Keratinocyte (primary cell): ENCODE data around the gene GPR22. TPM values are rescaled to one million over a fixed set of nuclear protein-coding genes. Genes with fewer than 3 reads are reported as not detected.

Experiments used
- DNase-seq: peaks from one replicate; pipeline ENCODE4 v3.0.0-alpha.2; 2011; ENCODE audit warnings: low read depth, missing footprints, low spot score
- FAIRE-seq: peaks from 2 replicates; lab custom pipeline; 2011; peaks lifted over from hg19 to GRCh38; lab: Jason Lieb, UNC
- H2AFZ ChIP-seq: 2 replicates; pipeline ENCODE4 v1.6.0; 2012; ENCODE audit warnings: low read length, control low read depth, inconsistent platforms; ENCODE audit not compliant: control insufficient read depth
- H3K27ac ChIP-seq: 2 replicates; pipeline ENCODE4 v1.5.1; 2011; ENCODE audit warnings: low read length; ENCODE audit not compliant: control insufficient read depth, insufficient read depth
- H3K27me3 ChIP-seq: 3 replicates; pipeline ENCODE4 v1.6.0; 2011; ENCODE audit warnings: low read length; ENCODE audit not compliant: control insufficient read depth, insufficient read depth; ENCODE audit errors: extremely low read depth
- H3K36me3 ChIP-seq, 2 experiments: 2 replicates in 1 of 2; 3 replicates in 1 of 2; pipeline ENCODE4 v1.5.1; 2011; ENCODE audit warnings: low read length in 2 of 2, mild to moderate bottlenecking in 1 of 2; ENCODE audit not compliant: control insufficient read depth in 2 of 2, insufficient read depth in 2 of 2; ENCODE audit errors: extremely low read depth in 1 of 2
- H3K4me1 ChIP-seq: 3 replicates; pipeline ENCODE4 v1.5.1; 2011; ENCODE audit warnings: low read length; ENCODE audit not compliant: control insufficient read depth, insufficient read depth; ENCODE audit errors: extremely low read depth
- H3K4me2 ChIP-seq: 3 replicates; pipeline ENCODE4 v1.6.0; 2011; ENCODE audit warnings: low read depth, low read length; ENCODE audit not compliant: control insufficient read depth, insufficient read depth; ENCODE audit errors: extremely low read depth
- H3K4me3 ChIP-seq, 3 experiments: fragments of 200-600 bp in 1 of 3; sonication (generic) in 1 of 3; 2 replicates in 2 of 3; 3 replicates in 1 of 3; pipeline ENCODE4 v1.5.1; 2011 to 2016; ENCODE audit warnings: low read length in 3 of 3, mild to moderate bottlenecking in 3 of 3, control low read depth in 2 of 3, inconsistent platforms in 1 of 3, low read depth in 1 of 3, mixed read lengths in 1 of 3, mixed run types in 1 of 3, moderate library complexity in 1 of 3; ENCODE audit not compliant: control insufficient read depth in 2 of 3, insufficient read depth in 2 of 3; ENCODE audit errors: extremely low read depth in 1 of 3
- H3K79me2 ChIP-seq: 2 replicates; pipeline ENCODE4 v1.6.0; 2012; ENCODE audit warnings: low read length; ENCODE audit not compliant: control insufficient read depth, insufficient read depth
- H3K9ac ChIP-seq: 3 replicates; pipeline ENCODE4 v1.6.0; 2011; ENCODE audit warnings: low read length; ENCODE audit not compliant: control insufficient read depth, insufficient read depth; ENCODE audit errors: extremely low read depth
- H3K9me1 ChIP-seq: 3 replicates; pipeline ENCODE4 v1.6.0; 2011; ENCODE audit warnings: low read length; ENCODE audit not compliant: control insufficient read depth, insufficient read depth; ENCODE audit errors: extremely low read depth
- H3K9me3 ChIP-seq: 2 replicates; pipeline ENCODE4 v1.5.1; 2012; ENCODE audit warnings: low read depth, low read length; ENCODE audit not compliant: control insufficient read depth
- H4K20me1 ChIP-seq: 3 replicates; pipeline ENCODE4 v1.6.0; 2011; ENCODE audit warnings: low read length; ENCODE audit not compliant: control insufficient read depth, insufficient read depth; ENCODE audit errors: extremely low read depth
- CTCF ChIP-seq, 3 experiments: IDR thresholded peaks in 1 of 3; conservative IDR thresholded peaks in 1 of 3; optimal IDR thresholded peaks in 1 of 3; 2 replicates in 2 of 3; 3 replicates in 1 of 3; pipeline versions ENCODE3 to v1.5.1; 2011; ENCODE audit warnings: low read length in 3 of 3, mild to moderate bottlenecking in 3 of 3, moderate library complexity in 2 of 3, control low read depth in 1 of 3, inconsistent platforms in 1 of 3; ENCODE audit not compliant: insufficient read depth in 2 of 3; ENCODE audit errors: extremely low read depth in 1 of 3
- EZH2 ChIP-seq: IDR thresholded peaks from one replicate; pipeline ENCODE4 v1.6.1; 2012; ENCODE audit warnings: inconsistent platforms, mild to moderate bottlenecking, low read length, moderate library complexity
- dilution Hi-C: fragments of 300-500 bp; cut with MboI; formaldehyde crosslinking; loops from one replicate; pipeline ENCODE4 v1.7.0; 2020; ENCODE audit warnings: low sequenced_read_pairs; ENCODE audit not compliant: extremely low pct_ligation_motif_present
- polyA plus RNA-seq, 5 experiments: library from polyadenylated mRNA; depleted of rRNA in 3 of 5; stranded (reverse) in 3 of 5; stranded (forward) in 1 of 5; unstranded in 1 of 5; fragments of >200 nt; gene quantifications; 1 replicate in 1 of 5; 2 replicates in 3 of 5; 3 replicates in 1 of 5; pipeline versions ENCODE4 v1.2.1 to v1.2.3, GENCODE V29; 2011 to 2012; ENCODE audit warnings: missing spikeins in 2 of 5, low read depth in 1 of 5, low replicate concordance in 1 of 5

The GPR22 gene
- polyA plus RNA-seq, 1 donor (not counting 4 experiments of a cell fraction or from before 2014, with no cell fraction given) = not detected

DNA sequence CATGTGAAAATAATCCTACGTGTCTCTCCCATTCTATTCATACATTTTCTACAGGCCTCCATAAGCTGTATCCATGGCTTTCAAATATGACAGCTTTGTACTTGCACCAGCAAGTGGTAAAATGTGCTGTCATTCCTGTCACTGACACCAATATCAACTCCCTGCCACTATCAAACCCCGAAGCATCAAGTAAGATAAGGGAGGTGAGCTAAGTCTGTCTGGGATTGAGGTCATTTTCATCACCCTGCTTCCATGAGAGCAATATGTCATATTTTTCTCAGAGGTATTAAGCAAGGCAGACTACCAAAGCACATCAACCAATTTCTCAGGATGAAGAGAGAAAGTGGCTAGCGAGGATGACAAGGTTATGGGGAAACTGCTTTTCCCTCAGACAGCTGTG is 11.1 kb downstream of the GPR22 start:
- no peak for TF ChIP-seq CTCF (optimal IDR thresholded peaks at IDR 0.05 in 1 of 3, IDR thresholded peaks at IDR 0.05 in 1 of 3, conservative IDR thresholded peaks at IDR 0.05 in 1 of 3; ENCODE audit: extremely low read depth in 1 of 3, insufficient read depth in 2 of 3, low read length in 3 of 3)
- no peak for TF ChIP-seq EZH2
- Histone ChIP-seq H3K9me1 (no peaks in the 10 kb centered on the region), H3K79me2 (peaks cover 6% of the 10 kb centered on the region), H3K4me2 (no peak overlapping the region), H3K27me3 (no peaks in the 10 kb centered on the region), H3K9me3 (no peaks in the 10 kb centered on the region), H2AFZ (no peak overlapping the region), H3K9ac (no peak overlapping the region), H3K4me1 (no peaks in the 10 kb centered on the region), H3K4me3 (no peak overlapping the region), H3K36me3 (no peaks in the 10 kb centered on the region), H3K27ac (no peak overlapping the region), H4K20me1 (no peaks in the 10 kb centered on the region)
- dilution Hi-C loops = no loop called here
- FAIRE-seq = no peak
- DNase-seq = no peak

DNA sequence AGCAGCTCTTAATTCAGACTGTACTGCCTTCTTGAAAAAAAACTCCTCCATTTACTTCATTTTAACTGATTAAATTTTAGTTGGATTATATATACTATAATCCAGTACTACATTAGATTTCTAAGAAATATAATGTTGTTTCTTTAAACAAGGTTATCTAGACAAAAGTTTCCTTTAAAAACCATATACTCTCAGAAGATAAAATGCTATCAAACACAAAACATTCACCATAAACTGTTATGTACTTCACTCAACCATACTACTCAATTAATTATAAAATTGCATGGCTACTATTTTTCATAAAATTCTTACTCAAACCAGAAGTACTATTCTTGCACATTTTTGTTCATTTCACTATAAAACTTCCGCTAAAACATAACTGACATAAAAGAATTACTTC is 12.7 kb downstream of the GPR22 start:
- no peak for FAIRE-seq
- dilution Hi-C loops = no loop called here
- H3K27me3 ChIP-seq = no peaks in the 10 kb centered on the region
- no peak overlapping the region for H2AFZ ChIP-seq
- H3K4me1 ChIP-seq = no peaks in the 10 kb centered on the region
- DNase-seq = no peak
- no peaks in the 10 kb centered on the region for H3K9me1 ChIP-seq
- H3K4me2 ChIP-seq = no peak overlapping the region
- H3K36me3 ChIP-seq = no peaks in the 10 kb centered on the region
- TF ChIP-seq EZH2 (no peak), CTCF (optimal IDR thresholded peaks at IDR 0.05 in 1 of 3, IDR thresholded peaks at IDR 0.05 in 1 of 3, conservative IDR thresholded peaks at IDR 0.05 in 1 of 3; ENCODE audit: extremely low read depth in 1 of 3, insufficient read depth in 2 of 3, low read length in 3 of 3) (no peak)
- no peaks in the 10 kb centered on the region for H4K20me1 ChIP-seq
- H3K27ac ChIP-seq = no peak overlapping the region
- no peak overlapping the region for H3K9ac ChIP-seq
- peaks cover 6% of the 10 kb centered on the region for H3K79me2 ChIP-seq
- H3K9me3 ChIP-seq = no peaks in the 10 kb centered on the region
- no peak overlapping the region for H3K4me3 ChIP-seq
